ENCODE measurements around the gene ZDHHC5. TPM values are rescaled to one million over a fixed set of nuclear protein-coding genes. Genes with fewer than 3 reads are reported as not detected.
"Not testable (repeated sequence)": the region's sequence is repeated elsewhere in the genome, so short reads cannot be mapped to it uniquely, and the experiment has no call there.

Gene ZDHHC5
- total RNA-seq, 1 experiment from 2014 or later: 42.0 TPM

GRCh38 chr11:57667117-57667735 is 688 bp upstream of the ZDHHC5 start:
- H3K4me3 ChIP-seq: peak overlapping the region; percentile 75
- H3K36me3 ChIP-seq: peaks cover 30% of the 10 kb centered on the region
- peak; percentile 99 to 100 for DNase-seq (ENCODE audit: low read depth in 1 of 2, low spot score in 2 of 2)
- H3K4me1 ChIP-seq (replicated peaks): peaks cover 15% of the 10 kb centered on the region
- H3K27ac ChIP-seq: peak overlapping the region; percentile 100
- no peaks in the 10 kb centered on the region for H3K9me3 ChIP-seq (replicated peaks)
- no peaks in the 10 kb centered on the region for H3K27me3 ChIP-seq (replicated peaks)

DNA sequence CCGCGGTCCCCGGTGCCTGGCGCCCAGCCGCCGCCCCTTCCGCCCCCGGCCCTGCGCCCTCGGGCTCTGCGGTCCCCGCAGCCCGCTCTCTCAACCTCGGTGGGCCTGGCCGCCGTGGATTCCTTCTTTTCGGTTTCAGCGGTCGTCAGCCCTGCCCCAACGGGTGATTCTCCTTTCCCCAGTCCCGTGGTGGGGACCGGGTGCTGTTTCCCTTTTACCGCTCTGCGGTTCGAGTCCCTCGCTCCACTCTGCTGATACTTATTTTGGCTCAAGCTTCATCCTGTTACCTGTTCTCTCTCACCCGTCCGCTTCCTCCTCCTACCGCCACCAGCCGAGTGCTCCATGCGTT is 494 bp downstream of the ZDHHC5 start:
- peak in 1 of 2 experiments; percentile 35 for DNase-seq (ENCODE audit: low read depth in 1 of 2, low spot score in 2 of 2)
- Histone ChIP-seq H3K4me3 (peak overlapping the region; percentile 75), H3K4me1 (replicated peaks) (peaks cover 15% of the 10 kb centered on the region), H3K27me3 (replicated peaks) (no peaks in the 10 kb centered on the region), H3K27ac (peak overlapping the region; percentile 100), H3K36me3 (peaks cover 34% of the 10 kb centered on the region), H3K9me3 (replicated peaks) (no peaks in the 10 kb centered on the region)

DNA sequence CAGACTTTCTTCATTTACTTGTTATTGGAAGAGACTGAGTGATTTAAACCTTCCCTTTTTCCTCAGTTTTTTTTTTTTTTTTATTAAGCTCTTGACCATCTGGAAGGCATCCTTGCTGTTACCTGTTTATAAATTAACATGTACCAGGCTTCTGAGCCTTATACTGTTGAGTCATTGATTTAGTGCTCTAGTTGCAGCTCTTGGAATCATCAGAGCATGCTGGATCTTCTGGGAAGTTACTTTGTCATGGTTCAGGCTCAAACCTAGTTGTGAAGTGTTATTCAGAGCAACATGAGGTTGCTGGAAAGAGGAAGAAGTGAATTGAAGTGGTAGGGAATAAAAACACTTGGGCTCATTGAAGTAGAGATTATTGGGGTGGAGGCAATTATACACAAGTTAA is 6.3 kb downstream of the ZDHHC5 start:
- Histone ChIP-seq H3K4me3 (no peak overlapping the region), H3K36me3 (peaks cover 72% of the 10 kb centered on the region), H3K27me3 (replicated peaks) (no peaks in the 10 kb centered on the region), H3K9me3 (replicated peaks) (no peaks in the 10 kb centered on the region), H3K4me1 (replicated peaks) (peaks cover 13% of the 10 kb centered on the region), H3K27ac (no peak overlapping the region)
- no peak for DNase-seq (ENCODE audit: low read depth in 1 of 2, low spot score in 2 of 2)

GRCh38 chr11:57675176-57675941 is 7.4 kb downstream of the ZDHHC5 start:
- Histone ChIP-seq H3K9me3 (replicated peaks) (no peaks in the 10 kb centered on the region), H3K4me1 (replicated peaks) (peaks cover 7% of the 10 kb centered on the region), H3K27ac (no peak overlapping the region), H3K36me3 (peaks cover 77% of the 10 kb centered on the region), H3K27me3 (replicated peaks) (no peaks in the 10 kb centered on the region), H3K4me3 (no peak overlapping the region)
- DNase-seq (ENCODE audit: low read depth in 1 of 2, low spot score in 2 of 2): no peak

DNA sequence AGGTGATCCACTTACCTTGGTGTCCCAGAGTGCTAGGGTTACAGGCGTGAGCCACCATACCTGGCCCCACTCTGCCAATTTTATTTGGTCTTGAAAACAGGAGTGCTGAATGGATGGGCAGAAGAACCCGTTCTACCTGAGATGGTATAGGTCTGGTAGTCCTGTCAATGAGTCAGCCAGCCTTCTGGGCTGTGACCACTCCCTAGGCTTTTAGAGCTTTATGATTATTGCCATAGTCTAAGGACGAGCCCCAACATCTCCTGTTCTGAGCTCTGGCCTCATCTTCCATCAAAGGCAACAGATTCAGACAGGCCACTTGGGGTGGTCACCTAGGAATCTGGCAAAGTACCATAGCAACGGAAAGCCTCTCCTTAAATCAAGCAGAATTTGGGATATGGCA is 11.5 kb downstream of the ZDHHC5 start:
- peaks cover 7% of the 10 kb centered on the region for H3K4me1 ChIP-seq (replicated peaks)
- no peaks in the 10 kb centered on the region for H3K27me3 ChIP-seq (replicated peaks)
- H3K4me3 ChIP-seq: no peak overlapping the region
- no peaks in the 10 kb centered on the region for H3K9me3 ChIP-seq (replicated peaks)
- no peak overlapping the region for H3K27ac ChIP-seq
- no peak for DNase-seq (ENCODE audit: low read depth in 1 of 2, low spot score in 2 of 2)
- H3K36me3 ChIP-seq: peaks cover 83% of the 10 kb centered on the region

GRCh38 chr11:57680552-57680874 is 12.6 kb downstream of the ZDHHC5 start:
- Histone ChIP-seq H3K27ac (no peak overlapping the region), H3K4me3 (no peak overlapping the region), H3K36me3 (peaks cover 83% of the 10 kb centered on the region), H3K4me1 (replicated peaks) (peaks cover 7% of the 10 kb centered on the region), H3K9me3 (replicated peaks) (no peaks in the 10 kb centered on the region), H3K27me3 (replicated peaks) (no peaks in the 10 kb centered on the region)
- no peak for DNase-seq (ENCODE audit: low read depth in 1 of 2, low spot score in 2 of 2)

DNA sequence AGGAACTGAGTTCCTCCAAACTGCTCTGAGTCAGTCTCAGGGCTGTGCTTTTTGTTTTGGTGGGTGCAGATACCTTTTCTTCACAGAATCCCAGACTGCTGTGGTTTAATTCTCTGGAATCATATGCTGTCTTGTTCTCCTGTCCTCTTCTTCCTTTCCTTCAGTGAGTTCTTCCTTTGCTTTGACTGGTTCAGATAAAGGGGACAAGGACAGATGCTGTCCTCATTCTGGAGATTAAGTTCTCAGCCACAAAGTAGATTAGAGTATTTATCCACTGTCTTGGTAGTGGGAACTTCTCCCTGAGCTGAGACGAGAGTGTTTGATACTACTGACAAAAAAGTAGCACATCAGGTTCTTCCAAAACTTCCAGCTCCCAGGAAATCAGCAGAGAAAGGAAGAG is 13.3 kb downstream of the ZDHHC5 start:
- peaks cover 2% of the 10 kb centered on the region for H3K4me1 ChIP-seq (replicated peaks)
- no peaks in the 10 kb centered on the region for H3K9me3 ChIP-seq (replicated peaks)
- H3K27ac ChIP-seq: no peak overlapping the region

GRCh38 chr11:57690474-57690873 is 22.6 kb downstream of the ZDHHC5 start:
- not testable (repeated sequence) for H3K4me3 ChIP-seq; DNase-seq (ENCODE audit: low read depth in 1 of 2, low spot score in 2 of 2); H3K27me3 ChIP-seq (replicated peaks); H3K4me1 ChIP-seq (replicated peaks); H3K9me3 ChIP-seq (replicated peaks); H3K27ac ChIP-seq
- peaks cover 92% of the 10 kb centered on the region for H3K36me3 ChIP-seq

More for the DNA sequence above, 13.3 kb downstream of the ZDHHC5 start:
- Histone ChIP-seq H3K27me3 (replicated peaks) (no peaks in the 10 kb centered on the region), H3K4me3 (no peak overlapping the region), H3K36me3 (peaks cover 83% of the 10 kb centered on the region)
- no peak for DNase-seq (ENCODE audit: low read depth in 1 of 2, low spot score in 2 of 2)

DNA sequence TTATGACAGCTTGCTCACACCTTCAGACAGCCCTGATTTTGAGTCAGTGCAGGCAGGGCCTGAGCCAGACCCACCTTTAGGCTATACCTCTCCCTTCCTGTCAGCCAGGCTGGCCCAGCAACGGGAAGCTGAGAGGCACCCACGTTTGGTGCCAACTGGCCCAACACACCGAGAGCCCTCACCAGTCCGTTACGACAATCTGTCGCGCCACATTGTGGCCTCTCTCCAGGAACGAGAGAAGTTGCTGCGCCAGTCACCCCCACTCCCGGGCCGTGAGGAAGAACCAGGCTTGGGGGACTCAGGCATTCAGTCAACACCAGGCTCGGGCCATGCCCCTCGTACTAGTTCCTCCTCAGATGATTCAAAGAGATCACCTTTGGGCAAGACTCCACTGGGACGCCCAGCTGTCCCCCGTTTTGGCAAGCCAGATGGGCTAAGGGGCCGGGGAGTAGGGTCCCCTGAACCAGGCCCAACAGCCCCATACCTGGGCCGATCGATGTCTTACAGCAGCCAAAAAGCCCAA is 31.0 kb downstream of the ZDHHC5 start:
- no peaks in the 10 kb centered on the region for H3K9me3 ChIP-seq (replicated peaks)
- peaks cover 84% of the 10 kb centered on the region for H3K36me3 ChIP-seq
- no peak overlapping the region for H3K4me3 ChIP-seq
- DNase-seq (ENCODE audit: low read depth in 1 of 2, low spot score in 2 of 2): no peak
- H3K27me3 ChIP-seq (replicated peaks): no peaks in the 10 kb centered on the region
- no peaks in the 10 kb centered on the region for H3K4me1 ChIP-seq (replicated peaks)
- H3K27ac ChIP-seq: no peak overlapping the region

DNA sequence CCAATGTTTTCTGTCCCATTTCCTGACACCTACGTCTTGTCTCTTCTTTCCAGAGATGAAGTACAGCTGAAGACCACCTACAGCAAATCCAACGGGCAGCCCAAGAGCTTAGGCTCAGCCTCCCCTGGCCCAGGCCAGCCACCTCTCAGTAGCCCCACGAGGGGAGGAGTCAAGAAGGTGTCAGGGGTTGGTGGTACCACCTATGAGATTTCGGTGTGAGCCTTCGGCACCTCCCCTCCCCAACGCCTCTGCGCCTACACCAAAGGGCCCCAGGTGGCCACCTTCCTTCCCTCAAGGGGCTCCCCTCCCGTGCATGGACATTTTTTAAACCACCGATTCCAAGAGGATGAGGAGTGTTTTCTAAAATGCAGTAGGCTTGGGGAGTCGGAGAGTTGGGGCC is 31.9 kb downstream of the ZDHHC5 start:
- Histone ChIP-seq H3K27ac (no peak overlapping the region), H3K4me3 (no peak overlapping the region), H3K9me3 (replicated peaks) (no peaks in the 10 kb centered on the region), H3K36me3 (peaks cover 82% of the 10 kb centered on the region), H3K27me3 (replicated peaks) (no peaks in the 10 kb centered on the region), H3K4me1 (replicated peaks) (no peaks in the 10 kb centered on the region)
- DNase-seq (ENCODE audit: low read depth in 1 of 2, low spot score in 2 of 2): no peak

GRCh38 chr11:57700425-57700824 is 32.5 kb downstream of the ZDHHC5 start:
- DNase-seq (ENCODE audit: low read depth in 1 of 2, low spot score in 2 of 2): no peak
- Histone ChIP-seq H3K27ac (no peak overlapping the region), H3K36me3 (peaks cover 82% of the 10 kb centered on the region), H3K4me1 (replicated peaks) (no peaks in the 10 kb centered on the region), H3K4me3 (no peak overlapping the region), H3K9me3 (replicated peaks) (no peaks in the 10 kb centered on the region), H3K27me3 (replicated peaks) (no peaks in the 10 kb centered on the region)

DNA sequence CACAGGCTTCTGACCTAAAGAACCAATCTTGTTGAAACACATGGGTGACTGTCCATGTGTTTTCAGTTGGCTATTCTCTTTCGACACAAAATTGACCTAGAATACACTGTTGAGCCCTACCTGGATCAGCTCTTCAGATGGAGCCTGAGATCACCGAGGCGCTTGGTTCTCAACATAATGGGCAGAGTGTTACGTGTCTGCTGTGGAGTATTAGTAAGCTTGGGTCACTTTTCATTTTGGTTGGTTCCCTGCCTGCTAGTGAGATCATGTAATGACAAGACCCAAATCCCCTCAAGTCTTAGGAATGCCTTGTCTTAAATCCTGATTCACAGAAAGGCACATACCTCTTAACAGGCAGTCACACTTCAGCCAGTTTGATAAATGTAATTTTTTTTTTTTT is 35.4 kb downstream of the ZDHHC5 start:
- H3K36me3 ChIP-seq: peaks cover 68% of the 10 kb centered on the region
- H3K9me3 ChIP-seq (replicated peaks): no peaks in the 10 kb centered on the region
- DNase-seq (ENCODE audit: low read depth in 1 of 2, low spot score in 2 of 2): no peak
- no peaks in the 10 kb centered on the region for H3K27me3 ChIP-seq (replicated peaks)
- H3K4me1 ChIP-seq (replicated peaks): no peaks in the 10 kb centered on the region
- H3K27ac ChIP-seq: no peak overlapping the region
- H3K4me3 ChIP-seq: no peak overlapping the region

DNA sequence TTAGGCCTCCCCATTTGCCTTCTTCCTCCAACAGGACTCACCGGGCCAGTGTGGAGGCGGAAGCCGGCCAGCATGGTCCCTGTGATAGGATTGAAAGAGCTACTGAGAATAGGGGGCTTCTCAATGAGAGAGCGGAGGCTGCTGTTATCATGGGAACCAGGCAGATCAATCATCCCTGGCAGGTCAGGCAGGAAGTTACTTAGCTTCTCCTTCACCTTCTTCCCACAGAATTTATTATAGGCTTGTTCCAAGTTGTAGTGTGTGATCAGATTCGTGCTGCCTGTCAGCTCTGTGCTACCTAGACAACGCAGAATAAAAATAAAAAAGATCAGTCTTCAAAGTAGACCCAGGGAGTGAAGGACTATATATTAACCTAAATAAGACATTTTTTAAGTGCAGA is 37.0 kb downstream of the ZDHHC5 start:
- DNase-seq (ENCODE audit: low read depth in 1 of 2, low spot score in 2 of 2): no peak
- Histone ChIP-seq H3K4me1 (replicated peaks) (no peaks in the 10 kb centered on the region), H3K9me3 (replicated peaks) (no peaks in the 10 kb centered on the region), H3K27ac (no peak overlapping the region), H3K36me3 (peaks cover 59% of the 10 kb centered on the region), H3K27me3 (replicated peaks) (no peaks in the 10 kb centered on the region), H3K4me3 (no peak overlapping the region)

- not testable (repeated sequence) for DNase-seq (ENCODE audit: low read depth in 1 of 2, low spot score in 2 of 2); H3K27me3 ChIP-seq (replicated peaks); H3K27ac ChIP-seq; H3K9me3 ChIP-seq (replicated peaks); H3K4me1 ChIP-seq (replicated peaks); H3K4me3 ChIP-seq
- peaks cover 60% of the 10 kb centered on the region for H3K36me3 ChIP-seq
These were observed 37.5 kb downstream of the ZDHHC5 start for GRCh38 chr11:57705432-57705831.

Data from SJSA1 (cell line).